IPS-18c (cell line): ENCODE data around the gene ARFGAP2.
"Not testable (repeated sequence)": the region's sequence is repeated elsewhere in the genome, so short reads cannot be mapped to it uniquely, and the experiment has no call there.

Source experiments
- H3K4me3 ChIP-seq: 2 replicates; pipeline ENCODE4 v1.7.0; 2013; ENCODE audit warnings: low read depth, mild to moderate bottlenecking, low read length, moderate library complexity; ENCODE audit not compliant: insufficient read depth
- H3K9me3 ChIP-seq: one replicate; pipeline ENCODE4 v1.6.1; 2013; ENCODE audit warnings: mild to moderate bottlenecking, low read length, moderate library complexity; ENCODE audit not compliant: control insufficient read depth, insufficient read depth

The ARFGAP2 gene

GRCh38 chr11:47139878-47140277 lies 36.8 kb downstream of the ARFGAP2 start:
- Histone ChIP-seq H3K9me3 (no peaks in the 10 kb centered on the region), H3K4me3 (no peak overlapping the region)

GRCh38 chr11:47137476-47137875 lies 39.2 kb downstream of the ARFGAP2 start:
- H3K9me3 ChIP-seq = no peaks in the 10 kb centered on the region
- H3K4me3 ChIP-seq = no peak overlapping the region

- no peak overlapping the region for H3K4me3 ChIP-seq
- no peaks in the 10 kb centered on the region for H3K9me3 ChIP-seq
Measured at GRCh38 chr11:47136921-47137320, 39.8 kb downstream of the ARFGAP2 start.

- Histone ChIP-seq H3K9me3 (no peaks in the 10 kb centered on the region), H3K4me3 (no peak overlapping the region)
Measured at GRCh38 chr11:47136327-47136726, 40.4 kb downstream of the ARFGAP2 start.

GRCh38 chr11:47132981-47133380 lies 43.7 kb downstream of the ARFGAP2 start:
- no peak overlapping the region for H3K4me3 ChIP-seq
- no peaks in the 10 kb centered on the region for H3K9me3 ChIP-seq

GRCh38 chr11:47132490-47132889 lies 44.2 kb downstream of the ARFGAP2 start:
- Histone ChIP-seq H3K4me3 (no peak overlapping the region), H3K9me3 (no peaks in the 10 kb centered on the region)

- H3K4me3 ChIP-seq = no peak overlapping the region
- H3K9me3 ChIP-seq = no peaks in the 10 kb centered on the region
Measured at GRCh38 chr11:47131136-47131535, 45.5 kb downstream of the ARFGAP2 start.

- Histone ChIP-seq H3K4me3 (no peak overlapping the region), H3K9me3 (no peaks in the 10 kb centered on the region)
Measured at GRCh38 chr11:47130543-47130942, 46.1 kb downstream of the ARFGAP2 start.

- Histone ChIP-seq H3K4me3 (no peak overlapping the region), H3K9me3 (no peaks in the 10 kb centered on the region)
Measured at GRCh38 chr11:47127213-47127612, 49.5 kb downstream of the ARFGAP2 start.

GRCh38 chr11:47125083-47125482 lies 51.6 kb downstream of the ARFGAP2 start:
- Histone ChIP-seq H3K9me3 (no peaks in the 10 kb centered on the region), H3K4me3 (no peak overlapping the region)

- Histone ChIP-seq H3K9me3 (no peaks in the 10 kb centered on the region), H3K4me3 (no peak overlapping the region)
Measured at GRCh38 chr11:47124675-47125074, 52.0 kb downstream of the ARFGAP2 start.

GRCh38 chr11:47123094-47123493 lies 53.6 kb downstream of the ARFGAP2 start:
- no peaks in the 10 kb centered on the region for H3K9me3 ChIP-seq

GRCh38 chr11:47121731-47122130 lies 54.9 kb downstream of the ARFGAP2 start:
- Histone ChIP-seq H3K9me3 (no peaks in the 10 kb centered on the region), H3K4me3 (no peak overlapping the region)

More at GRCh38 chr11:47123094-47123493, 53.6 kb downstream of the ARFGAP2 start:
- H3K4me3 ChIP-seq = no peak overlapping the region

GRCh38 chr11:47121056-47121455 lies 55.6 kb downstream of the ARFGAP2 start:
- Histone ChIP-seq H3K4me3 (no peak overlapping the region), H3K9me3 (no peaks in the 10 kb centered on the region)

- H3K9me3 ChIP-seq = not testable (repeated sequence)
- peak overlapping the region; percentile 3; the same call in 1 of the 2 replicates for H3K4me3 ChIP-seq
Measured at GRCh38 chr11:47118958-47119688, 57.6 kb downstream of the ARFGAP2 start.
